NCI-H1105 (cell line): ENCODE measurements around the gene MYH4.

Source experiments
- DNase-seq: peaks from one replicate; lab custom pipeline; 2025; lab: John Stamatoyannopoulos, UW

Gene MYH4

GRCh38 chr17:10421900-10422542, 47.3 kb downstream of the MYH4 start, which contains the start of gene MYH8:
Gene MYH8, minus strand, starts transcription at chr17:10421950. Its CDS starts 1,723 bp downstream, at chr17:10420227.
- DNase-seq: no peak

GRCh38 chr17:10421211-10421610, 48.1 kb downstream of the MYH4 start:
- DNase-seq: no peak

- no peak for DNase-seq
These were observed 48.5 kb downstream of the MYH4 start for GRCh38 chr17:10420811-10421210.

- DNase-seq: no peak
These were observed 51.9 kb downstream of the MYH4 start for GRCh38 chr17:10417431-10417830.

DNA sequence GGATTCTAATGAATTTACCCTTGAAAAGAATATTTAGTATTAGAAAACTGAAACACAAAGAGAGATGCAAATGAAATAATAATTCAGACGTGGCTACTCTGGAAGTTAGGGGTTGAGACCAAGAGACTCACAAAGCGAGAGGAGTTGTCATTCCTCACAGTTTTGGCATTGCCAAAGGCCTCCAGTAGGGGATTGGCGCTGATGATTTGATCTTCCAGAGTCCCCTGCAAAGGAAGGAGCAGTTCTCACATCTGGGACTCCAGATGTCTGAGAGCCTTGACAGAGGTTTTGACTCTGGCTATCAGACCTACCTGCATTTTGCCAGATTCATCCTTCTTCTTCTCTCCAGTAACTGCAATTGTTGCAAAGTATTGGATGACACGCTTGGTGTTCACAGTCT, 54.2 kb downstream of the MYH4 start:
- no peak for DNase-seq

DNA sequence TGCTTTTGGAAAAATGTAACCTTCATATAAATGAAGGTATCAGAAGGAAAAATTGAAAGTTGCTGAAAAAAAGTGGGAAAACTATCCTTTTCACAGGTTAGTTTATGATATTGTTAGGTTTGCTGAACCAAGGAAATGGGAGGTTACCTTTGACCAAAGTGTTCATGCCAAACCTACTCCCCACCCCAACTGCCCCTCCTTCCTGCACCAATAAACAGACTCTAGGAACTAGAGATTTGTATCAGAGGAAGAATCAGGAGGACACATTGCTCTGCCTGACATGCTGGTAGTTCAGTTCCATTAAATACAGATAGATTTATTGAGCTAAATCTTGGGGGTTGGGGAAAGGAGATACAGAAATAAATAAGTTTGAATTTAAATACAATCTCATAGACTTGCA, 65.8 kb downstream of the MYH4 start:
- no peak for DNase-seq

DNA sequence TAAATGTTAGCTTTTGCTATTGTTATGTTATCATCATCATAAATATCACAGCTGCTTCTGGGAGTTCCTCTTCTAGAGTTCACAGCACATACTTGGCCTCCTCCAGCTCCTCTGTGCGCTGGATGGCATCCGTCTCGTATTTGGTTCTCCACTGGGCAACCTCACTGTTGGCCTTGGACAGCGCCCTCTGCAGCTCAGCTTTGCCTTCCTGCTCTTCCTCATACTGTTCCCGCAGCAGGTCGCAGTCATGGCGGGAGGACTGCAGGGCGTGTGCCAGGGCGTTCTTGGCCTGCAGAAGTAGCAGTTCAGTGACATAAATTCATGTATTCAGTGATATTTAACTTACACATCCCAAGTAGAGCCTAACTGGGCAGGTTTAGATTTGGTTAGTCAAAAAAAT, 71.0 kb downstream of the MYH4 start:
- DNase-seq: no peak

- no peak for DNase-seq
These were observed 72.7 kb downstream of the MYH4 start for GRCh38 chr17:10396524-10397163.

GRCh38 chr17:10394201-10394887, 75.0 kb downstream of the MYH4 start:
- no peak for DNase-seq
